COLO668 (cell line): Measurements from ENCODE around the gene HKDC1.
"Not testable (repeated sequence)": the region's sequence is repeated elsewhere in the genome, so short reads cannot be mapped to it uniquely, and the experiment has no call there.

Experiments
- DNase-seq: peaks from one replicate; lab custom pipeline; 2025; ENCODE audit not compliant: unreplicated experiment; lab: John Stamatoyannopoulos, UW

Gene HKDC1

GRCh38 chr10:69220041-69220451 lies at the start of gene HKDC1:
HKDC1 (plus strand) TSS chr10:69220332; CDS start chr10:69220436, 104 bp downstream.
- DNase-seq, result no peak

GRCh38 chr10:69172241-69172982 lies 47.7 kb upstream of the HKDC1 start:
- DNase-seq, result no peak

GRCh38 chr10:69175326-69175725 lies 44.8 kb upstream of the HKDC1 start:
- not testable (repeated sequence) for DNase-seq

GRCh38 chr10:69176823-69177222 lies 43.3 kb upstream of the HKDC1 start:
- no peak for DNase-seq

GRCh38 chr10:69179089-69179742 lies 40.9 kb upstream of the HKDC1 start:
- peak; percentile 28 for DNase-seq

GRCh38 chr10:69179743-69180524 lies 40.2 kb upstream of the HKDC1 start, which contains the start of gene SUPV3L1:
SUPV3L1 (plus strand) TSS chr10:69180234; CDS start chr10:69180292, 58 bp downstream.
- peak; percentile 82 for DNase-seq

- DNase-seq, result peak; percentile 3
Measured at GRCh38 chr10:69180525-69181204, 39.5 kb upstream of the HKDC1 start.

GRCh38 chr10:69181433-69181832 lies 38.7 kb upstream of the HKDC1 start:
- DNase-seq, result no peak

GRCh38 chr10:69182005-69182404 lies 38.1 kb upstream of the HKDC1 start:
- no peak for DNase-seq

- no peak for DNase-seq
Measured at GRCh38 chr10:69186524-69186923, 33.6 kb upstream of the HKDC1 start.

GRCh38 chr10:69201045-69201444 lies 19.1 kb upstream of the HKDC1 start:
- no peak for DNase-seq

- DNase-seq, result no peak
Measured at GRCh38 chr10:69202332-69202731, 17.8 kb upstream of the HKDC1 start.

- no peak for DNase-seq
Measured at GRCh38 chr10:69208761-69209160, 11.4 kb upstream of the HKDC1 start.

GRCh38 chr10:69209787-69210484 lies 10.2 kb upstream of the HKDC1 start:
- DNase-seq, result no peak

- no peak for DNase-seq
Measured at GRCh38 chr10:69211104-69211503, 9.0 kb upstream of the HKDC1 start.

- no peak for DNase-seq
Measured at GRCh38 chr10:69211524-69211923, 8.6 kb upstream of the HKDC1 start.

GRCh38 chr10:69213591-69214311 lies 6.4 kb upstream of the HKDC1 start:
- no peak for DNase-seq

GRCh38 chr10:69214666-69215131 lies 5.4 kb upstream of the HKDC1 start:
- no peak for DNase-seq

- DNase-seq, result no peak
Measured at GRCh38 chr10:69215405-69216171, 4.5 kb upstream of the HKDC1 start.
